Measurements from ENCODE around the gene PTPRA.

PTPRA gene

GRCh38 chr20:2871661-2872458 lies 1.4 kb upstream of the PTPRA start:
- Mint-ChIP-seq H3K9me3 (no peaks in the 10 kb centered on the region), H3K4me3 (peak overlapping the region; percentile 94 to 95), H3K27ac (peak overlapping the region in 1 of 2 donors; percentile 95), H3K27me3 (no peaks in the 10 kb centered on the region), H3K4me1 (peaks cover 78% of the 10 kb centered on the region)
- ATAC-seq (peak; percentile 48), DNase-seq (peak in 1 of 2 donors; percentile 73)

GRCh38 chr20:2872459-2873009 lies 747 bp upstream of the PTPRA start:
- Mint-ChIP-seq H3K4me1 (peaks cover 74% of the 10 kb centered on the region), H3K27ac (peak overlapping the region; percentile 94 to 95), H3K27me3 (no peaks in the 10 kb centered on the region), H3K4me3 (peak overlapping the region; percentile 94 to 95), H3K9me3 (no peaks in the 10 kb centered on the region)
- ATAC-seq: peak; percentile 71
- DNase-seq: peak; percentile 82 to 85

- Mint-ChIP-seq H3K27me3 (no peaks in the 10 kb centered on the region), H3K4me3 (peak overlapping the region; percentile 82 to 95)
- DNase-seq: peak in 1 of 2 donors; percentile 61
Measured at GRCh38 chr20:2873747-2874041, 413 bp downstream of the PTPRA start.

GRCh38 chr20:2874456-2874855 lies 1.2 kb downstream of the PTPRA start:
- DNase-seq (no peak), ATAC-seq (no peak)
- H3K4me3 Mint-ChIP-seq: peak overlapping the region; percentile 82 to 95
- H3K27me3 Mint-ChIP-seq: no peaks in the 10 kb centered on the region
- peaks cover 68% of the 10 kb centered on the region for H3K4me1 Mint-ChIP-seq
- H3K9me3 Mint-ChIP-seq: no peaks in the 10 kb centered on the region
- peak overlapping the region; percentile 22 to 54 for H3K27ac Mint-ChIP-seq

More at GRCh38 chr20:2873747-2874041, 413 bp downstream of the PTPRA start:
- peak overlapping the region; percentile 38 to 89 for H3K27ac Mint-ChIP-seq
- peak; percentile 34 for ATAC-seq
- H3K4me1 Mint-ChIP-seq: peaks cover 69% of the 10 kb centered on the region
- no peaks in the 10 kb centered on the region for H3K9me3 Mint-ChIP-seq

GRCh38 chr20:2875690-2876203 lies 2.5 kb downstream of the PTPRA start:
- Mint-ChIP-seq H3K4me1 (peaks cover 71% of the 10 kb centered on the region), H3K4me3 (peak overlapping the region; percentile 1 to 46), H3K27ac (no peak overlapping the region), H3K9me3 (no peaks in the 10 kb centered on the region), H3K27me3 (no peaks in the 10 kb centered on the region)
- DNase-seq (no peak), ATAC-seq (no peak)

- H3K4me3 Mint-ChIP-seq: no peak overlapping the region
Measured at GRCh38 chr20:2878515-2878914, 5.2 kb downstream of the PTPRA start.

GRCh38 chr20:2879146-2879545 lies 5.9 kb downstream of the PTPRA start:
- DNase-seq: no peak
- no peaks in the 10 kb centered on the region for H3K9me3 Mint-ChIP-seq
- H3K27me3 Mint-ChIP-seq: no peaks in the 10 kb centered on the region
- no peak overlapping the region for H3K4me3 Mint-ChIP-seq
- ATAC-seq: no peak
- peaks cover 72% of the 10 kb centered on the region for H3K4me1 Mint-ChIP-seq
- no peak overlapping the region for H3K27ac Mint-ChIP-seq

More at GRCh38 chr20:2878515-2878914, 5.2 kb downstream of the PTPRA start:
- H3K9me3 Mint-ChIP-seq: no peaks in the 10 kb centered on the region
- H3K4me1 Mint-ChIP-seq: peaks cover 66% of the 10 kb centered on the region
- no peak for DNase-seq
- no peaks in the 10 kb centered on the region for H3K27me3 Mint-ChIP-seq
- no peak for ATAC-seq
- H3K27ac Mint-ChIP-seq: no peak overlapping the region

- H3K4me3 Mint-ChIP-seq: no peak overlapping the region
- H3K27ac Mint-ChIP-seq: no peak overlapping the region
- no peaks in the 10 kb centered on the region for H3K27me3 Mint-ChIP-seq
- no peak for ATAC-seq
- H3K4me1 Mint-ChIP-seq: peaks cover 74% of the 10 kb centered on the region
- no peak for DNase-seq
- no peaks in the 10 kb centered on the region for H3K9me3 Mint-ChIP-seq
Measured at GRCh38 chr20:2880650-2881049, 7.4 kb downstream of the PTPRA start.

GRCh38 chr20:2883726-2884637 lies 10.7 kb downstream of the PTPRA start:
- Mint-ChIP-seq H3K4me3 (no peak overlapping the region), H3K9me3 (no peaks in the 10 kb centered on the region), H3K27me3 (no peaks in the 10 kb centered on the region), H3K27ac (no peak overlapping the region), H3K4me1 (peaks cover 82% of the 10 kb centered on the region)
- ATAC-seq (peak; percentile 37), DNase-seq (no peak)

- H3K27ac Mint-ChIP-seq: no peak overlapping the region
- H3K4me3 Mint-ChIP-seq: no peak overlapping the region
- peaks cover 78% of the 10 kb centered on the region for H3K4me1 Mint-ChIP-seq
- H3K9me3 Mint-ChIP-seq: no peaks in the 10 kb centered on the region
- H3K27me3 Mint-ChIP-seq: no peaks in the 10 kb centered on the region
- ATAC-seq (no peak), DNase-seq (no peak)
Measured at GRCh38 chr20:2887715-2888114, 14.4 kb downstream of the PTPRA start.

GRCh38 chr20:2888224-2888955 lies 15.1 kb downstream of the PTPRA start:
- H3K27me3 Mint-ChIP-seq: no peaks in the 10 kb centered on the region
- H3K4me1 Mint-ChIP-seq: peaks cover 77% of the 10 kb centered on the region
- no peak overlapping the region for H3K27ac Mint-ChIP-seq
- peak overlapping the region in 1 of 2 donors; percentile 10 for H3K4me3 Mint-ChIP-seq
- DNase-seq (no peak), ATAC-seq (no peak)
- no peaks in the 10 kb centered on the region for H3K9me3 Mint-ChIP-seq

GRCh38 chr20:2889209-2889608 lies 15.9 kb downstream of the PTPRA start:
- Mint-ChIP-seq H3K4me1 (peaks cover 70% of the 10 kb centered on the region), H3K27me3 (no peaks in the 10 kb centered on the region), H3K9me3 (peaks cover 0 to 2% of the 10 kb centered on the region in 2 donors), H3K27ac (no peak overlapping the region), H3K4me3 (no peak overlapping the region)
- ATAC-seq (no peak), DNase-seq (no peak)

GRCh38 chr20:2889797-2890196 lies 16.5 kb downstream of the PTPRA start:
- H3K4me1 Mint-ChIP-seq: peaks cover 64% of the 10 kb centered on the region
- H3K27me3 Mint-ChIP-seq: no peaks in the 10 kb centered on the region
- H3K27ac Mint-ChIP-seq: peak overlapping the region in 1 of 2 donors; percentile 19
- peaks cover 0 to 4% of the 10 kb centered on the region in 2 donors for H3K9me3 Mint-ChIP-seq
- DNase-seq: no peak
- H3K4me3 Mint-ChIP-seq: no peak overlapping the region
- ATAC-seq: no peak

GRCh38 chr20:2890742-2891141 lies 17.5 kb downstream of the PTPRA start:
- no peaks in the 10 kb centered on the region for H3K27me3 Mint-ChIP-seq
- H3K27ac Mint-ChIP-seq: peak overlapping the region in 1 of 2 donors; percentile 5
- peaks cover 0 to 4% of the 10 kb centered on the region in 2 donors for H3K9me3 Mint-ChIP-seq
- no peak overlapping the region for H3K4me3 Mint-ChIP-seq
- DNase-seq (no peak), ATAC-seq (no peak)
- peaks cover 54% of the 10 kb centered on the region for H3K4me1 Mint-ChIP-seq

- no peak for ATAC-seq
- H3K4me1 Mint-ChIP-seq: peaks cover 48% of the 10 kb centered on the region
- no peak for DNase-seq
- peaks cover 0 to 4% of the 10 kb centered on the region in 2 donors for H3K9me3 Mint-ChIP-seq
- H3K27me3 Mint-ChIP-seq: no peaks in the 10 kb centered on the region
- peak overlapping the region; percentile 19 to 72 for H3K27ac Mint-ChIP-seq
- H3K4me3 Mint-ChIP-seq: no peak overlapping the region
Measured at GRCh38 chr20:2891343-2891742, 18.1 kb downstream of the PTPRA start.
